Neuronal stem cell (in vitro differentiated cells): ENCODE measurements around the gene KDM3A.
A peak's percentile ranks its signal among the peaks of the same experiment; 100 is the strongest.

Experiments used
- DNase-seq: peaks from one replicate; pipeline ENCODE4 v3.0.0-alpha.2; 2013; ENCODE audit warnings: low spot score
- H2AFZ ChIP-seq: one replicate; pipeline ENCODE4 v1.6.1; 2013; ENCODE audit warnings: mild to moderate bottlenecking, low read length, inconsistent platforms
- H2AK5ac ChIP-seq: 2 replicates; pipeline ENCODE4 v1.6.1; 2013; ENCODE audit warnings: low read depth, mild to moderate bottlenecking, inconsistent platforms, low read length, moderate library complexity, mixed read lengths
- H2BK120ac ChIP-seq: 2 replicates; pipeline ENCODE4 v1.6.1; 2013; ENCODE audit warnings: low read depth, mild to moderate bottlenecking, inconsistent platforms, low read length, moderate library complexity, mixed read lengths
- H2BK12ac ChIP-seq: one replicate; pipeline ENCODE4 v1.6.1; 2013; ENCODE audit warnings: low read length, inconsistent platforms
- H2BK15ac ChIP-seq: 2 replicates; pipeline ENCODE4 v1.6.1; 2013; ENCODE audit warnings: mild to moderate bottlenecking, low read length, inconsistent platforms, mixed read lengths
- H2BK5ac ChIP-seq: one replicate; pipeline ENCODE4 v1.6.1; 2013; ENCODE audit warnings: inconsistent platforms, mild to moderate bottlenecking, low read length, moderate library complexity
- H3K14ac ChIP-seq: one replicate; pipeline ENCODE4 v1.6.1; 2013; ENCODE audit warnings: low read length, inconsistent platforms
- H3K18ac ChIP-seq: 2 replicates; pipeline ENCODE4 v1.6.1; 2013; ENCODE audit warnings: low read length, inconsistent platforms
- H3K23ac ChIP-seq: 2 replicates; pipeline ENCODE4 v1.6.1; 2013; ENCODE audit warnings: low read depth, mild to moderate bottlenecking, mixed read lengths, low read length, inconsistent platforms; ENCODE audit not compliant: poor library complexity
- H3K27ac ChIP-seq: replicated peaks from 3 replicates; pipeline ENCODE4 v1.5.1; 2013; ENCODE audit warnings: low read length, inconsistent platforms
- H3K27me3 ChIP-seq, 3 experiments: 2 replicates each; pipeline ENCODE4 v1.6.1; 2013; ENCODE audit warnings: low read length in 3 of 3, mild to moderate bottlenecking in 2 of 3, inconsistent platforms in 1 of 3, low read depth in 1 of 3, mixed read lengths in 1 of 3, moderate library complexity in 1 of 3; ENCODE audit not compliant: control insufficient read depth in 3 of 3, insufficient read depth in 3 of 3
- H3K36me3 ChIP-seq, 2 donors: replicated peaks in 1 of 2; 2 replicates each; pipeline ENCODE4 v1.6.1; 2013; ENCODE audit warnings: low read length in 2 of 2; ENCODE audit not compliant: control insufficient read depth in 2 of 2, insufficient read depth in 2 of 2
- H3K4ac ChIP-seq: 2 replicates; pipeline ENCODE4 v1.6.1; 2013; ENCODE audit warnings: inconsistent platforms, mild to moderate bottlenecking, low read length, moderate library complexity
- H3K4me1 ChIP-seq, 2 donors: 1 replicate in 1 of 2; 2 replicates in 1 of 2; pipeline ENCODE4 v1.6.1; 2013; ENCODE audit warnings: low read length in 2 of 2, low read depth in 1 of 2; ENCODE audit not compliant: control insufficient read depth in 2 of 2, insufficient read depth in 1 of 2
- H3K4me2 ChIP-seq: one replicate; pipeline ENCODE4 v1.6.1; 2013; ENCODE audit warnings: mild to moderate bottlenecking, low read length, inconsistent platforms; ENCODE audit not compliant: insufficient read depth, poor library complexity, severe bottlenecking
- H3K4me3 ChIP-seq, 2 donors: 2 replicates each; pipeline ENCODE4 v1.5.1; 2013; ENCODE audit warnings: low read length in 2 of 2, mild to moderate bottlenecking in 2 of 2, inconsistent platforms in 1 of 2, moderate library complexity in 1 of 2
- H3K79me1 ChIP-seq: one replicate; pipeline ENCODE4 v1.6.1; 2013; ENCODE audit warnings: low read depth, mild to moderate bottlenecking, inconsistent platforms, low read length, moderate library complexity
- H3K9ac ChIP-seq: one replicate; pipeline ENCODE4 v1.6.1; 2013; ENCODE audit warnings: mild to moderate bottlenecking, low read depth, low read length, inconsistent platforms; ENCODE audit not compliant: poor library complexity
- H3K9me3 ChIP-seq, 2 donors: replicated peaks in 1 of 2; 2 replicates each; pipeline versions ENCODE3 to v1.6.1; 2013; ENCODE audit warnings: low read length in 2 of 2, mild to moderate bottlenecking in 2 of 2, inconsistent platforms in 1 of 2, low read depth in 1 of 2, mixed read lengths in 1 of 2, moderate library complexity in 1 of 2; ENCODE audit not compliant: control insufficient read depth in 2 of 2, insufficient read depth in 1 of 2
- H4K8ac ChIP-seq: one replicate; pipeline ENCODE4 v1.6.1; 2013; ENCODE audit warnings: low read depth, mild to moderate bottlenecking, inconsistent platforms, low read length, moderate library complexity
- H4K91ac ChIP-seq: one replicate; pipeline ENCODE4 v1.6.1; 2013; ENCODE audit warnings: low read length, low read depth, mild to moderate bottlenecking, inconsistent platforms; ENCODE audit not compliant: poor library complexity
- WGBS, 2 donors: extraction: QIAGEN DNeasy Blood & Tissue Kit; methylation state at CpG; one replicate each; pipeline ENCODE4 v1.1.7; 2013; ENCODE audit warnings: missing lambda C conversion rate in 2 of 2, mixed read lengths in 1 of 2; ENCODE audit not compliant: insufficient read length in 2 of 2, insufficient replicate concordance in 1 of 2; ENCODE audit errors: extremely low coverage in 2 of 2; 5-methylcytosine and 5-hydroxymethylcytosine counted together

KDM3A gene

GRCh38 chr2:86434290-86434689, 6.9 kb upstream of the KDM3A start:
- Histone ChIP-seq H3K18ac (no peak overlapping the region), H3K79me1 (no peaks in the 10 kb centered on the region), H2BK12ac (no peak overlapping the region), H2BK5ac (no peak overlapping the region), H3K23ac (no peak overlapping the region), H3K27ac (no peak overlapping the region), H3K9me3 (peaks cover under 1 to 18% of the 10 kb centered on the region in 2 donors), H2AK5ac (no peak overlapping the region), H4K91ac (no peak overlapping the region), H3K27me3 (no peaks in the 10 kb centered on the region), H3K4me3 (no peak overlapping the region), H3K4me2 (no peak overlapping the region), H2BK15ac (no peak overlapping the region), H3K4me1 (no peaks in the 10 kb centered on the region), H3K9ac (no peak overlapping the region), H4K8ac (no peak overlapping the region), H3K36me3 (no peaks in the 10 kb centered on the region), H2AFZ (no peak overlapping the region), H3K4ac (no peak overlapping the region), H2BK120ac (no peak overlapping the region), H3K14ac (no peak overlapping the region)
- DNase-seq: no peak

DNA sequence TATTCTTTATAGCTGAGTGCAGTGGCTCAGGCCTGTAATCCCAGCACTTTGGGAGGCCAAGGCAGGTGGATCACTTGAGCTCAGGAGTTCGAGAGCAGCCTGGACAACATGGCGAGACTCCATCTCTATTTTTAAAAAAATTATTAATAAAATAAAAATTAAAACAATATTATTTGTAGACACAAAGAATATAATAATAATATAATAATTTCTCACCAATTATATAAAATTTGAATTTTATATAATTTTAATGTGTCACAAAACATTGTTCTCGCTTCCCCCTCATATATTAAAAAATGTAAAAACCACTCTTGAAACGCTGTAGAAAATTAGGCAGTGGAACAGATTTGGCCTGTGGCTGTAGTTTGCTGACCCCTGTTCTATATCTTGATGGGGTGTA, 5.6 kb upstream of the KDM3A start:
- H3K4ac ChIP-seq: no peak overlapping the region
- H2BK12ac ChIP-seq: no peak overlapping the region
- no peak overlapping the region for H4K91ac ChIP-seq
- DNase-seq: no peak
- H3K23ac ChIP-seq: no peak overlapping the region
- no peak overlapping the region for H3K4me2 ChIP-seq
- WGBS, 2 donors: no CpG with 5 or more reads among the region's 4 CpGs
- no peak overlapping the region for H2BK15ac ChIP-seq
- no peak overlapping the region for H3K4me3 ChIP-seq
- peaks cover 0 to 28% of the 10 kb centered on the region in 2 donors for H3K9me3 ChIP-seq
- no peak overlapping the region for H4K8ac ChIP-seq
- H2BK5ac ChIP-seq: no peak overlapping the region
- H3K27ac ChIP-seq: no peak overlapping the region
- H3K79me1 ChIP-seq: no peaks in the 10 kb centered on the region
- H2AK5ac ChIP-seq: no peak overlapping the region
- H3K4me1 ChIP-seq: no peaks in the 10 kb centered on the region
- H3K14ac ChIP-seq: no peak overlapping the region
- no peak overlapping the region for H2AFZ ChIP-seq
- no peaks in the 10 kb centered on the region for H3K36me3 ChIP-seq
- no peaks in the 10 kb centered on the region for H3K27me3 ChIP-seq
- no peak overlapping the region for H3K9ac ChIP-seq
- H2BK120ac ChIP-seq: no peak overlapping the region
- H3K18ac ChIP-seq: no peak overlapping the region

DNA sequence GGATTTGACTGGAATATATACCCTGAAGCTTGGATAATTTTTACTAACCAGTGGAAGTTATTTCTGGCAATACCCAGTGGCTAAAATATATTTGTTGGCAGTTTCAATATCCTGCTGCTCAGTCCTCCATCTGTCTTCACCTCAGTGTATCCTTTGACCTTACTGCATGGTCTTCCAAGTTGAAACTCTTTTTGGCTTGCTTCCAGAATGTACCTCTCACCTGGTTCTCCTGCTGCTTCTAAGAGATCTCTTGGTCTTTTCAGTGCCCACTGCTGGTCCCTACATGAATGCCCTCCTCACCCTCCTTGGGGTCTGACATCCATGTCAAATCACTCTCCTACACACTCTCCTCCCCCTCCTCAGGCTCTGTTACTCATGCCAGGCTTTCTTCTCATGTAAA, 4.8 kb upstream of the KDM3A start:
- H3K79me1 ChIP-seq: no peaks in the 10 kb centered on the region
- H3K18ac ChIP-seq: no peak overlapping the region
- H2AFZ ChIP-seq: no peak overlapping the region
- no peak overlapping the region for H2AK5ac ChIP-seq
- H2BK5ac ChIP-seq: no peak overlapping the region
- H3K27me3 ChIP-seq: no peaks in the 10 kb centered on the region
- DNase-seq: no peak
- no peak overlapping the region for H3K23ac ChIP-seq
- no peak overlapping the region for H3K14ac ChIP-seq
- H3K4ac ChIP-seq: no peak overlapping the region
- no peak overlapping the region for H4K8ac ChIP-seq
- H3K9me3 ChIP-seq: peaks cover 0 to 28% of the 10 kb centered on the region in 2 donors
- no peak overlapping the region for H3K4me3 ChIP-seq
- H3K4me1 ChIP-seq: no peaks in the 10 kb centered on the region
- H3K27ac ChIP-seq: no peak overlapping the region
- H2BK15ac ChIP-seq: no peak overlapping the region
- H4K91ac ChIP-seq: no peak overlapping the region
- no peak overlapping the region for H2BK120ac ChIP-seq
- no peaks in the 10 kb centered on the region for H3K36me3 ChIP-seq
- H3K4me2 ChIP-seq: no peak overlapping the region
- H2BK12ac ChIP-seq: no peak overlapping the region
- H3K9ac ChIP-seq: no peak overlapping the region

DNA sequence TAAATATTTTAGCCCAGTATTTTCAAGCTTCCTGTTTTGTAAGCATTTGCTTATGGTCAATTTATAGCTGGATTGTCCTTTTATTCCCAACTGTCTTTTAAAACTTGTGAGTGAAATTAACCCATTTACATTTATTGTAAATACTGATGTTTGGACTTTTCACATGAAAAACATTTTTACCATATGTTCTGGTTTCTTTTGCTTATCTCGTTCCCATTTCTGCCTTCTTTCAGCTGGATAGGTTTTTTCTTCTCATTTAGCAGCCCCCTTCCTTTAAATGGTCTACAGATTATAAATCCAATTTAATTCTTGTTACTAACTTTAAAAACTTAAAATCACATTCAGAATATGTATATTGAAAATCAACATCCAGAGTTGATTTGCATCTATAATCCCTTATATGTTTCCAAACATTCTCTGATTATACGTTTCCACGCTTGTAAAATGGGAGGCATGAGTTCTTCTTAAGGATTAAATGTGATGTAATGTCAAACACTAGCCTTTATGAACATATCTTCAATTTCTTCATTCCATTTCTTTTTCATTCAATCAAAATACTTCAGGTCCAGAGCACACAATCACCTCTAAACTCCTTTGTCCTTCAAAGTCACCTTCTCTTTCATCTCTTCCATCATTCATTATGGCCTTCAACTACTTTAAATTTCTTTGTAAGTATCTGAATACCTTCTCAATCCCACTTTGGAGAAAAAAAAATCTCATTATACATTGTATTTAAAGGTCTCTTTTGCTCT, 1.1 kb upstream of the KDM3A start:
- Histone ChIP-seq H3K4me3 (peak overlapping the region in 1 of 2 donors; percentile 7), H3K27ac (no peak overlapping the region)

More for the DNA sequence above, 1.1 kb upstream of the KDM3A start:
- H3K79me1 ChIP-seq: no peaks in the 10 kb centered on the region
- H2BK120ac ChIP-seq: no peak overlapping the region
- no peak overlapping the region for H3K14ac ChIP-seq
- peak overlapping the region; percentile 96 for H2AFZ ChIP-seq
- H2BK15ac ChIP-seq: no peak overlapping the region
- no peak overlapping the region for H2BK12ac ChIP-seq
- no peak overlapping the region for H3K4ac ChIP-seq
- H2AK5ac ChIP-seq: no peak overlapping the region
- no peak overlapping the region for H3K18ac ChIP-seq
- no peak overlapping the region for H3K23ac ChIP-seq
- no CpG with 5 or more reads among the region's 3 CpGs for WGBS, 2 donors
- DNase-seq: no peak
- no peak overlapping the region for H3K9ac ChIP-seq
- H3K4me1 ChIP-seq: peaks cover 3 to 8% of the 10 kb centered on the region in 2 donors
- no peaks in the 10 kb centered on the region for H3K27me3 ChIP-seq
- H3K36me3 ChIP-seq: peaks cover 0 to 22% of the 10 kb centered on the region in 2 donors
- H3K9me3 ChIP-seq: peaks cover 0 to 28% of the 10 kb centered on the region in 2 donors
- H4K8ac ChIP-seq: no peak overlapping the region
- no peak overlapping the region for H3K4me2 ChIP-seq
- H4K91ac ChIP-seq: no peak overlapping the region
- no peak overlapping the region for H2BK5ac ChIP-seq
